GM12878 (cell line): Measurements from ENCODE around the gene VASH2. TPM values are rescaled to one million over a fixed set of nuclear protein-coding genes. Genes with fewer than 3 reads are reported as not detected.

Experiments
- ATAC-seq: fragments of 200-7000 bp; cut with Tn5 transposase; 3 replicates; pipeline ENCODE4 v1.9.1; 2020; ENCODE audit warnings: mild to moderate bottlenecking, moderate library complexity
- BruUV-seq: library from RNA; stranded (reverse); fragments of 400-500 nt; replicated peaks from 2 replicates; lab custom pipeline; 2021; lab: Mats Ljungman, UMichigan
- CTCF ChIA-PET: fragments of 300-600 bp; sonication (Branson Sonifier 250); formaldehyde crosslinking; extraction: SDS; loops from one replicate; lab custom pipeline; 2021; ENCODE audit warnings: inconsistent platforms; lab: Yijun Ruan, JAX
- POLR2A ChIA-PET: fragments of 350-600 bp; formaldehyde crosslinking; extraction: SDS; loops from one replicate; lab custom pipeline; 2021; ENCODE audit warnings: inconsistent platforms; lab: Charles Lee
- RAD21 ChIA-PET: fragments of 300-600 bp; sonication (Branson Sonifier 250); formaldehyde crosslinking; loops from one replicate; lab custom pipeline; 2023; ENCODE audit warnings: antibody characterized with exemption; ENCODE audit not compliant: unreplicated experiment; lab: Charles Lee
- SMC1A ChIA-PET: fragments of 300-600 bp; sonication (Branson Sonifier 250); formaldehyde crosslinking; loops from one replicate; lab custom pipeline; 2023; ENCODE audit not compliant: unreplicated experiment, uncharacterized antibody; lab: Charles Lee
- DNase-seq: peaks from one replicate; pipeline ENCODE4 v3.0.0-alpha.2; 2011; ENCODE audit warnings: low read depth, low spot score
- FAIRE-seq: peaks from 3 replicates; lab custom pipeline; 2011; peaks lifted over from hg19 to GRCh38; lab: Jason Lieb, UNC
- H2AFZ ChIP-seq: 2 replicates; pipeline ENCODE4 v1.6.0; 2011; ENCODE audit warnings: low read depth, low read length, control low read depth; ENCODE audit not compliant: control insufficient read depth
- H3K27ac ChIP-seq: 2 replicates; pipeline ENCODE4 v1.5.1; 2011; ENCODE audit warnings: control low read depth; ENCODE audit not compliant: control insufficient read depth, insufficient read depth
- H3K27me3 ChIP-seq, 2 experiments: replicated peaks in 1 of 2; 2 replicates each; pipeline versions ENCODE4 v1.6.0 to v1.6.1; 2011; ENCODE audit warnings: low read length in 1 of 2; ENCODE audit not compliant: control insufficient read depth in 2 of 2, insufficient read depth in 2 of 2
- H3K36me3 ChIP-seq, 2 experiments: 2 replicates each; pipeline ENCODE4 v1.5.1; 2011; ENCODE audit warnings: low read length in 1 of 2; ENCODE audit not compliant: control insufficient read depth in 2 of 2, insufficient read depth in 2 of 2
- H3K4me1 ChIP-seq: 2 replicates; pipeline ENCODE4 v1.6.1; 2011; ENCODE audit warnings: mild to moderate bottlenecking, low read length, moderate library complexity, mixed read lengths; ENCODE audit not compliant: control insufficient read depth, insufficient read depth
- H3K4me2 ChIP-seq: 2 replicates; pipeline ENCODE4 v1.6.0; 2011; ENCODE audit warnings: control low read depth; ENCODE audit not compliant: control insufficient read depth, insufficient read depth
- H3K4me3 ChIP-seq: fragments of 200-600 bp; sonication (generic); 2 replicates; pipeline ENCODE4 v1.5.1; 2016
- H3K79me2 ChIP-seq: 2 replicates; pipeline ENCODE4 v1.6.0; 2011; ENCODE audit warnings: low read length; ENCODE audit not compliant: control insufficient read depth, insufficient read depth
- H3K9ac ChIP-seq: 2 replicates; pipeline ENCODE4 v1.8.0; 2011; ENCODE audit warnings: low read length, control low read depth, mixed read lengths; ENCODE audit not compliant: control insufficient read depth, insufficient read depth
- H3K9me3 ChIP-seq: replicated peaks from 3 replicates; pipeline ENCODE4 v1.5.1; 2011; ENCODE audit warnings: mild to moderate bottlenecking, low read length; ENCODE audit not compliant: control insufficient read depth, insufficient read depth
- H4K20me1 ChIP-seq: 2 replicates; pipeline ENCODE4 v1.6.0; 2011; ENCODE audit not compliant: control insufficient read depth, insufficient read depth
- GATAD2B ChIP-seq: fragments of 450-650 bp; conservative IDR thresholded peaks from 2 replicates; pipeline ENCODE4 v1.6.1; 2017; ENCODE audit warnings: low read depth, mild to moderate bottlenecking, moderate library complexity
- HCFC1 ChIP-seq: fragments of 150-350 bp; IDR thresholded peaks from 2 replicates; pipeline ENCODE4 v1.6.1; 2014; ENCODE audit warnings: low read length
- MYC ChIP-seq: IDR thresholded peaks from 2 replicates; pipeline ENCODE4 v1.6.1; 2011; ENCODE audit warnings: mild to moderate bottlenecking, low read length, moderate library complexity, inconsistent platforms; ENCODE audit not compliant: insufficient read depth, insufficient replicate concordance, insufficient read length, severe bottlenecking
- RELB ChIP-seq: fragments of 450-650 bp; IDR thresholded peaks from 2 replicates; pipeline ENCODE4 v1.6.1; 2017; ENCODE audit warnings: low read depth, mild to moderate bottlenecking, moderate library complexity
- SMARCA5 ChIP-seq: fragments of 450-650 bp; IDR thresholded peaks from 2 replicates; pipeline ENCODE4 v1.6.1; 2017; ENCODE audit warnings: mild to moderate bottlenecking
- SUZ12 ChIP-seq: fragments of 200-600 bp; sonication (generic); IDR thresholded peaks from one replicate; pipeline ENCODE4 v1.6.1; 2018; ENCODE audit warnings: antibody characterized with exemption, mild to moderate bottlenecking; ENCODE audit not compliant: unreplicated experiment
- WRNIP1 ChIP-seq: IDR thresholded peaks from 2 replicates; pipeline ENCODE4 v1.6.1; 2011; ENCODE audit warnings: low read depth, low read length, improper control_type of control experiment, borderline replicate concordance
- YBX1 ChIP-seq: fragments of 450-650 bp; IDR thresholded peaks from 2 replicates; pipeline ENCODE4 v1.6.1; 2016; ENCODE audit warnings: antibody characterized with exemption
- WGBS: methylation state at CpG from one replicate; pipeline ENCODE4 v1.1.6; 2016; ENCODE audit warnings: low lambda C conversion rate; ENCODE audit not compliant: insufficient replicate concordance, insufficient coverage; ENCODE audit errors: missing lambda C conversion rate; 5-methylcytosine and 5-hydroxymethylcytosine counted together
- in situ Hi-C: fragments of 300-500 bp; cut with MboI; formaldehyde crosslinking; loops from 9 replicates; pipeline ENCODE4 v1.14.3; 2018; ENCODE audit warnings: mixed read lengths
- intact Hi-C: fragments of 100-400 bp; cut with micrococcal nuclease; formaldehyde crosslinking; loops from one replicate; pipeline ENCODE4 v1.14.2; 2022; ENCODE audit not compliant: unreplicated experiment
- polyA plus RNA-seq, 11 experiments: library from polyadenylated mRNA; depleted of rRNA in 4 of 11; unstranded in 6 of 11; stranded (reverse) in 5 of 11; fragments of >200 nt; fragmentation: Nextera tagmentation in 4 of 11; fragmentation: Illumina TruSeq in 1 of 11; extraction: Ambion mirVana in 4 of 11; extraction: Trizol in 1 of 11; gene quantifications; 1 replicate in 1 of 11; 2 replicates in 10 of 11; pipeline versions ENCODE4 v1.2.1 to v1.2.3, GENCODE V29; 2011 to 2016; ENCODE audit warnings: inconsistent platforms in 2 of 11, missing spikeins in 2 of 11, low read depth in 1 of 11
- total RNA-seq, 4 experiments: library from RNA; depleted of rRNA in 3 of 4; stranded (reverse); fragments of >200 nt in 3 of 4; fragmentation: Illumina TruSeq in 1 of 4; extraction: Trizol in 1 of 4; gene quantifications; 2 replicates each; pipeline versions ENCODE4 v1.2.1 to v1.2.3, GENCODE V29; 2013 to 2021

Gene VASH2
- total and polyA plus RNA-seq, 10 of the 15 experiments (the other 5 are each of a cell fraction or from before 2014, with no cell fraction given) = 5.4 to 29.7 (median 21.7) TPM

DNA sequence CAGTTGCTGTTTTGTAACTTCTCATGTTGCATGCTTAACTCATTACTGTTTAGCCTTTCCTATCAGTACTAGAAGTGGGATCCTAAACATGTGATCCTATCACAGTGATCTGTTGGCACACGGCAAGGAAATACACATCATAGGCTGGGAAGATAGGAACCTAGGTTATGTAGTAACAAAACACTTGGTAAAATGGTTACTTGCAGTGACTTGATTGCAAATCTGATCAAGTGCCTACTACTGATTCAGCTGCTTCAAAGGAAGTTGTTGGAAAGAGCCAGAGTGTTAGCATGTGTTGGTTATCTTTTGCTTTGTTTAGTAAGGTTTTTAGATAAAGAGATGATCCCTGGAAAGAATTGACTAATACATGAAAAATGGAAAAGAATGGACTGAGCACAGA is 8.9 kb upstream of the VASH2 start:
- no peak overlapping the region for H3K27ac ChIP-seq
- H2AFZ ChIP-seq = no peak overlapping the region
- H3K27me3 ChIP-seq = no peaks in the 10 kb centered on the region
- intact Hi-C loops = no loop called here
- RAD21 ChIA-PET = interaction anchor here (0.9 kb wide), 1 partner anchor 344 kb away, joined by 3 read pairs; no protein-coding TSS in a partner anchor
- no peak for FAIRE-seq
- H3K4me3 ChIP-seq = no peak overlapping the region
- TF ChIP-seq WRNIP1 (no peak), GATAD2B (no peak), SMARCA5 (no peak), MYC (no peak), YBX1 (no peak), SUZ12 (no peak), RELB (no peak), HCFC1 (no peak)
- TF ChIP-seq, all 136 proteins: peak for 0
- SMC1A ChIA-PET = interaction anchor here (1.0 to 4.0 kb wide), 7 partner anchors 10 to 78 kb away, joined by 3 to 40 read pairs (median 4); partner anchors contain the start of gene VASH2
- CTCF ChIA-PET = interaction anchor here (1.5 to 2.9 kb wide), 5 partner anchors 11 to 41 kb away, joined by 3 to 13 read pairs (median 6); no protein-coding TSS in a partner anchor
- DNase-seq (no peak), ATAC-seq (no peak)
- in situ Hi-C loops = no loop called here
- no TSS peak for BruUV-seq
- Histone ChIP-seq H4K20me1 (no peaks in the 10 kb centered on the region), H3K9me3 (no peaks in the 10 kb centered on the region), H3K36me3 (no peaks in the 10 kb centered on the region), H3K79me2 (no peaks in the 10 kb centered on the region), H3K4me1 (peaks cover 31% of the 10 kb centered on the region), H3K9ac (no peak overlapping the region), H3K4me2 (no peak overlapping the region)
- POLR2A ChIA-PET = interaction anchor here (1.0 to 2.2 kb wide), 4 partner anchors 9 to 78 kb away, joined by 3 to 14 read pairs (median 8); partner anchors contain the start of gene VASH2
- 96% methylated on average over 1 of the region's 1 CpG for WGBS
